AG04450 (cell line): ENCODE measurements around the gene SF3A1. TPM values are rescaled to one million over a fixed set of nuclear protein-coding genes. Genes with fewer than 3 reads are reported as not detected.

Experiments used
- CTCF ChIA-PET: fragments of 300-600, 350-600 bp; formaldehyde crosslinking; extraction: SDS; loops from one replicate; lab custom pipeline; 2022; ENCODE audit warnings: antibody characterized with exemption, inconsistent platforms; lab: Charles Lee
- POLR2A ChIA-PET: fragments of 350-600 bp; formaldehyde crosslinking; extraction: SDS; loops from one replicate; lab custom pipeline; 2021; ENCODE audit warnings: antibody characterized with exemption, inconsistent platforms; lab: Yijun Ruan, JAX
- DNase-seq: peaks from one replicate; pipeline ENCODE4 v3.0.0-alpha.2; 2011; ENCODE audit warnings: low read depth, low spot score
- H3K27ac ChIP-seq: one replicate; pipeline ENCODE4 v1.5.1; 2012; ENCODE audit warnings: low read depth, low read length, control low read depth
- H3K27me3 ChIP-seq: one replicate; pipeline ENCODE4 v1.6.0; 2012; ENCODE audit warnings: low read length; ENCODE audit not compliant: control insufficient read depth, insufficient read depth
- H3K4me3 ChIP-seq: 2 replicates; pipeline ENCODE4 v1.5.1; 2011; ENCODE audit warnings: mild to moderate bottlenecking, low read depth, low read length, control low read depth
- H3K9me3 ChIP-seq: 2 replicates; pipeline ENCODE4 v1.5.1; 2012; ENCODE audit warnings: low read length; ENCODE audit not compliant: control insufficient read depth, insufficient read depth
- polyA plus RNA-seq: library from polyadenylated mRNA; depleted of rRNA; stranded (reverse); fragments of >200 nt; gene quantifications from 2 replicates; pipeline ENCODE4 v1.2.3, GENCODE V29; 2011
- TF ChIP-seq, protein P1 (sequence below): IDR thresholded peaks from 2 replicates; pipeline ENCODE4 v1.5.1; 2011; ENCODE audit warnings: low read depth, low read length, control low read depth, inconsistent platforms

Gene SF3A1
- polyA plus RNA-seq, 1 experiment = 53.1 TPM

DNA sequence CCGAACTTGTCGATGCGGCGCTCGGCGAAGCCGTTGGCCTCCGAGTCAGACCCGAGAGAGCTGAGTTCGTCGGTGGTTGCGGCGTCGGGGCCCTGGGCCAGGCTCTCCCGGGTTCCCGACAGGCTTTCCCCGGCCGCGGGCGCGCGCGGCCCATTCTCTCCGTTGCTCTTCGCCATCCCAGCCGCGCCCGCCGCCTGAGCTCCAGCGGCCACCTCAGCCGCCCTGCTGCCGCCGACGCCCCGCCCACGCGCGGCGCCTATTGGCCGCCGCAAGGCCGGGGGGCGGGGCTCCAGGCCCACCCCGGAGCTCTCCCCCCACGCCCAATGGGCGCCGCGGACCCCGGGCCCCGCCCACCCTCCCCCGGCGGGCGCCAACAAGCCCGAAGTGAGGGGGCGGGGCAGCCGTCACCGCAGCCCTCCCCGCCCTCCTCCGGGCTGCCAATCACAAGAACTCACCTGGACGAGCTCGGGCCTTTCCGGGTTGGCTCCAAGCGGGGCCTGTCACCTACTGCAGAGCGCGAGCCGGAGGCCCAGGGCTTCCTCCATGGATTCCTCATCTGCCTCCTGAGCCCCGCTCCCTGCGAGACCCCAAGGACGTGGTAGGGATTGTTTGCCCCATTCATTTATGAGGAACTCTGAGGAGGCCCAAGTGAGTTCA is 29.9 kb downstream of the SF3A1 start, which contains the start of gene TBC1D10A:
Gene TBC1D10A, minus strand, starts transcription at position 236 of the 657 bp plus-strand sequence. Its CDS starts 60 bp downstream, at position 176.
- CTCF ChIA-PET = interaction anchor here (0.7 to 7.0 kb wide), 2 partner anchors 38 to 946 kb away, joined by 7 to 44 read pairs; partner anchors contain the start of gene CASTOR1
- DNase-seq = peak; percentile 57
- TF ChIP-seq, protein P1, sequence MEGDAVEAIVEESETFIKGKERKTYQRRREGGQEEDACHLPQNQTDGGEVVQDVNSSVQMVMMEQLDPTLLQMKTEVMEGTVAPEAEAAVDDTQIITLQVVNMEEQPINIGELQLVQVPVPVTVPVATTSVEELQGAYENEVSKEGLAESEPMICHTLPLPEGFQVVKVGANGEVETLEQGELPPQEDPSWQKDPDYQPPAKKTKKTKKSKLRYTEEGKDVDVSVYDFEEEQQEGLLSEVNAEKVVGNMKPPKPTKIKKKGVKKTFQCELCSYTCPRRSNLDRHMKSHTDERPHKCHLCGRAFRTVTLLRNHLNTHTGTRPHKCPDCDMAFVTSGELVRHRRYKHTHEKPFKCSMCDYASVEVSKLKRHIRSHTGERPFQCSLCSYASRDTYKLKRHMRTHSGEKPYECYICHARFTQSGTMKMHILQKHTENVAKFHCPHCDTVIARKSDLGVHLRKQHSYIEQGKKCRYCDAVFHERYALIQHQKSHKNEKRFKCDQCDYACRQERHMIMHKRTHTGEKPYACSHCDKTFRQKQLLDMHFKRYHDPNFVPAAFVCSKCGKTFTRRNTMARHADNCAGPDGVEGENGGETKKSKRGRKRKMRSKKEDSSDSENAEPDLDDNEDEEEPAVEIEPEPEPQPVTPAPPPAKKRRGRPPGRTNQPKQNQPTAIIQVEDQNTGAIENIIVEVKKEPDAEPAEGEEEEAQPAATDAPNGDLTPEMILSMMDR = no peak
- POLR2A ChIA-PET = interaction anchor here (0.6 to 1.5 kb wide), 9 partner anchors 9 to 71 kb away, joined by 3 to 14 read pairs (median 4); partner anchors contain the start of genes CASTOR1, CCDC157 and SF3A1
- Histone ChIP-seq H3K27ac (peak within 1 kb of the TSS; percentile 58), H3K4me3 (peak within 1 kb of the TSS; percentile 83), H3K9me3 (no peaks in the 10 kb centered on the region), H3K27me3 (no peaks in the 10 kb centered on the region)

DNA sequence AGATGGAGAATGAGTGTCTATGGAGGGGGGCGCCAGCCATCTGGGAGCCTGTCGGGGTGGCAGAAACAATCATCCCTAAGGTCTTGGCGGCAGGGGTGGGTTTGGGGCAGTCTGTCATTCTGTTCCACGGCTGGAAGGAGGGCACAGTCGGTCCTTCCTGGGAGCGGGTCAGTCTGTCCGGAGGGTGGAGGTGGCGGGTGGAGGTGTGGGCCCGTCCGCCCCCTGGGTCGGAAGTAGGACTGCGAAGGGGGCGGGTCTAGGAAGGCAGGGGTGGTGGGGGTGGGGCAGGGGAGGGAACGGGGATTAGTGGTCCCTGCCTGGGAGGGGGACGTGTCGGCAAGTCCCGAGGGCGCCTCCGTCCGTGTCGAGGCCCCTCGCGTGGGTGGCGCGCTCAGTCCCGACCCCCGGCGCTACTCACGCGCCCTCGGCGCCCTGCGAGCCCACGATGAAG is 30.4 kb downstream of the SF3A1 start:
- TF ChIP-seq, protein P1 = no peak
- H3K4me3 ChIP-seq = peak overlapping the region; percentile 83
- DNase-seq = no peak
- no peaks in the 10 kb centered on the region for H3K27me3 ChIP-seq
- no peak overlapping the region for H3K27ac ChIP-seq
- POLR2A ChIA-PET = interaction anchor here (0.9 to 1.5 kb wide), 8 partner anchors 10 to 49 kb away, joined by 3 to 14 read pairs (median 4); partner anchors contain the start of genes CASTOR1, CCDC157 and SF3A1
- CTCF ChIA-PET = interaction anchor here (7.0 kb wide), 1 partner anchor 38 kb away, joined by 44 read pairs; the partner anchor contains the start of gene CASTOR1
- no peaks in the 10 kb centered on the region for H3K9me3 ChIP-seq

DNA sequence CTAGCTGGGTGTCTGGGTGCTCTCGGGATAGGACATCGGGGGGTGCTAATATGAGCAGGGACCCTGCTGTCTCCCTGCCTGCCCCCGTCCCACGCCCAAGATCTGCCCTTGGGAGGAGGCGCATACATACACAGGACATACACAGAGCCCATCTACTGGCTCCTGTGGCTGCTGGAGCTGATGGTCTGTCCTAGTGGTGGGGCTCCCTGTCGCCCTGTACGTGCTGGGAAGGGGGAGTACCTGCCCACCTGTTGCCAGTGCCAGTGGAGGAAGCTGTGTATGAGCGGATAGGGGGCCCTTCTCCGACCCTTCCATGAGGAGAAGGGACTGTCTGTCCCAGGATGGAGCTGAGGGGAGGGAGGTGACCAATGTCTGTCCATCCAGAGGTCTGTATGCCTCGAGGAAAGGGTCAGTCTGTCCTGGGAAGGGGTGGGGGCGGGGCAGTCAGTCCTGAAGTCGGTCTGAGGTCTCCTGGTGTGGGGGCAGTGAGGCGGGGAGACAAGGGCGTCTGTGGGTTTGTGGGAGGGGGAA is 30.9 kb downstream of the SF3A1 start:
- Histone ChIP-seq H3K4me3 (peak overlapping the region; percentile 83), H3K27me3 (no peaks in the 10 kb centered on the region), H3K9me3 (no peaks in the 10 kb centered on the region), H3K27ac (peak overlapping the region; percentile 58)
- TF ChIP-seq, protein P1 = no peak
- CTCF ChIA-PET = interaction anchor here (7.0 kb wide), 1 partner anchor 37 kb away, joined by 44 read pairs; the partner anchor contains the start of gene CASTOR1
- POLR2A ChIA-PET = interaction anchor here (1.1 kb wide), 1 partner anchor 38 kb away, joined by 4 read pairs; no protein-coding TSS in a partner anchor
- no peak for DNase-seq

DNA sequence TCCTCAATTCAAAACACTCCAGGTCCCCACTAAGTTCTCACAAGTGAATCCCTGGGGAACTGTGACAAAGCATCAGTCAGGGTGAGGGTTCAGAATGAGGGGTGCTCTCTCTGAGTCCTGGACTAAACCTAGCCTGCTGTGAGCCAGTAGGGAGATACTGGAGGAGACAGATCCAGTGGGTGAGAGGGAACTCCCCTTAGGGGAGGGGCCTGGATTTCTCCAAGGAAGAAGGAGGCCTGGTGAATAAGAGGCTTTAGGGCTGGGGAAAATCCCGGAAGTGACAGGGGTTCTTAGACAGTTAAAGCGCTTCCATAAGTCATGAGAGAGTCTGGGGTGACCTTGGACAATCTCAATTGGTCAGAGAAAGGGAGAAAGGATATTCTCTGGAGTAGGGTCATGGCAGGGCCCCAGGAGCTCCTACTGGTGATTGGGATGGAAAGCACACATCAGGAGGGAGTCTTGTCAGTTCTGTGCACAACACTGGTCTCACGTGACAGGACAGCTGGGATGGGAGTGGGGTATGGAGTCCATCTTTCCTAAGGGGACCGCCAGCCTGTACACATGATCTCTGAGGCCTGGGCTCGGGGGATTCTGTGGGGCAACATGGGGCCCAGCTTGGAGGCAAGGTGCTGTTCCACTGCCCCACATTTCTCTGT is 31.5 kb downstream of the SF3A1 start:
- ChIA-PET CTCF (interaction anchor here (7.0 kb wide), 1 partner anchor 37 kb away, joined by 44 read pairs; the partner anchor contains the start of gene CASTOR1), POLR2A (interaction anchor here (1.1 kb wide), 1 partner anchor 38 kb away, joined by 4 read pairs; no protein-coding TSS in a partner anchor)
- no peak for DNase-seq
- Histone ChIP-seq H3K4me3 (peak overlapping the region; percentile 83), H3K27ac (peak overlapping the region; percentile 58), H3K9me3 (no peaks in the 10 kb centered on the region), H3K27me3 (no peaks in the 10 kb centered on the region)
- TF ChIP-seq, protein P1 = no peak
